GM21717 (cell line): ENCODE measurements around the gene ACTA1.
"Not testable (repeated sequence)": the region's sequence is repeated elsewhere in the genome, so short reads cannot be mapped to it uniquely, and the experiment has no call there.

Source experiments
- ATAC-seq: cut with Tn5 transposase; IDR thresholded peaks from one replicate; pipeline ENCODE4 v1.9.1; 2021; ENCODE audit warnings: mild to moderate bottlenecking, moderate library complexity; ENCODE audit not compliant: unreplicated experiment

Gene ACTA1

DNA sequence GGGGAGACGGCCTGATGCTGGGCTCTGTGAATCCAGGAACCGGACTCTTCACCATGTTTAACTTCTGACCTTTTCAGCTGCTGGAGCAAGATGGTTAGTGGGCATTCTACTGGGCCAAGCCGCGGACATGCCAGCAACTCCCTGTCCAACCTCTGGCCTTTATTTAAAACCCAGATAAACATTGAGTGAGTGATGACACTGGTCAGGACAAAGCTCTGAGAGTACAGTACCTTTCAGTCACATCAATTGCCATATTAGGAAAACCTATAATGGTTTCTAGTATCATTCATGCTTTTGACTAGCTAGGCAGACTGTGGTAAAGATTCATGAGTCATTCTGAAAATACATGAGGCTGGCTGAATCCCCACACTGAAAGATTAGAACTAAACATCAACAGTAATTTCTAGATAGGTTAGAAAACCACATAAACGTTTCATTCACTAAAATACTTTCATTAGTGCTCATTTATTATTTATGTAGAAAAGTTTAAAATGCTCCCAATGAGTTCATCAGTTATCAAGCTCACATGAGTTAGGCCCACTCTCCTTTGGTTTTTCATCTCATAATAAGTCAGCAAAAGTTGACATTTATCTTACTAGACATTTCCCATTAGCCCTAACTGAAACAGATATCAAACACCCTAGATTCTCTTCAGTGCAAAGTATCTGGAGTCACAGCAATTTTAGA lies 7.1 kb upstream of the ACTA1 start:
- peak; percentile 95 for ATAC-seq

DNA sequence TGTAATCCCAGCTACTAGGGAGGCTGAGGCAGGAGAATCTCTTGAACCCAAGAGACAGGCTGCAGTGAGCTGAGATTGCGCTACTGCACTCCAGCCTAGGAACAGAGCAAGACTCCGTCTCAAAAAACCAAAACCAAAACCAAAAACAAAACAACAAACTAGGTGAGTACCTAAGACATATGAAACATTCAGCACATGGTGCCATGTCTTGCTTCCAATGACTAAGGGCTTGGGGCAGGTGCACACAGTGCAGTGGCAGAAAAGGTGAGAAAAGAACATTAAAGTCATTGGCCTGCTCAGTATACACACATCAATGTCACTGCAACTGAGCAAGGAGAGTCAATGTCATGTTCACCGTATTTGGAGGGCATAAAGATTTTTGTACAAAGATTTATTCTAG lies 4.1 kb upstream of the ACTA1 start:
- no peak for ATAC-seq

DNA sequence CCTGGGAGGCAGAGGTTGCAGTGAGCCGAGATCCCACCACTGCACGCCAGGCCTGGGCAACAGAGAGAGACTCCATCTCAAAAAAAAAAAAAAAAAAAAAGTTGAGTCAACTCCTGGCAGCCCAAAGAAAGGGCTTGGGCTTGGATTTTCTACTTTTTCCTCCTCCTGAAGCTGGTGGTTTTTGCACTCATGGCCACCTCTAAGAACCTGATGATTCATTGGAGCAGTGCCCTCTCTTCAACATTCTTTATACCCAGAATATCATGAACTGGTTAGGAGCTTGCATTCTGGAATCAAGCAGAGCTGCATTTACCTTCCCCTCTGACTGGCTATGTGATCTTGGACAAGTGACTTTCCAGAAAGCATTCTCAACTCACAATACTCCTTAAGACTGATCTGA lies 3.5 kb upstream of the ACTA1 start:
- ATAC-seq: no peak

DNA sequence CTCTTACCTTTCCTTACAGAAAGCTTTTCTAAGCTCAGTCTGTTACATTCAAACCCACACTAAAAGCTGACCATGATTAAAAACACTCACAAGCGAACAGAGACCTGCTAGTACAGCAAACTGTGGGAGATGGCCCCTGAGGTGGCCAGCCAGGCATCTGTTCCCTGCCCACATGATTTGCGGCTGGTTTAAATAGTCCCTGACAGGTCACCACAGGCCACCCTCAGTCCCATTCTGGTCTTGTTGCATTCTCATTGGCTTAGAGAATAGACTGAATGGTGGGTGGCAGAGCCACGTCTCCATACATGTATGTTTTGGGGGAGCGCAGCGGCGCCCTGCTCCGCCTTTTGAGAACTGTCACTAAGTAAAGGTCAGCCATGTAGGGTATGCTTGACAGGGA lies 2.3 kb upstream of the ACTA1 start:
- ATAC-seq: no peak

DNA sequence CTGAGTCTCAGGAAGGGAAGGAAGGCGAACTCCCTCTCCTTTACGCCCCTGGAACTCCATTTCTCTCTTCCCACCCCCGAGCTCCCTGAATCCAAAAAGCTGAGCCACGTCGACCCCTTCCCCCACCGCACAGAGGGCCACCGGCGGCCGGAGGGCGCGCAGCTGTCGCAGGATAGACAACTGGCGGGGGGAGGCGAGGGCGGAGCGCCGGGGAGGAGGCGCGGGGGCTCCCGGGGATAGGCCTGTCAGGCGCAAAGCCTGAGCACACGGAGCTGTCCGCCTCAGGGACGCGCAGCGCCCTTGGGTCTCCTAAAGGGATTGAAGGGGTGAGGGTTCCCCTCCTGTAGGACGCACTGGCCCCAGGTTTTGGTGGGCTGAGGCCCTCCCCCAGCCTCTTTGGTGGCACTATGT lies 752 bp upstream of the ACTA1 start:
- ATAC-seq: no peak

DNA sequence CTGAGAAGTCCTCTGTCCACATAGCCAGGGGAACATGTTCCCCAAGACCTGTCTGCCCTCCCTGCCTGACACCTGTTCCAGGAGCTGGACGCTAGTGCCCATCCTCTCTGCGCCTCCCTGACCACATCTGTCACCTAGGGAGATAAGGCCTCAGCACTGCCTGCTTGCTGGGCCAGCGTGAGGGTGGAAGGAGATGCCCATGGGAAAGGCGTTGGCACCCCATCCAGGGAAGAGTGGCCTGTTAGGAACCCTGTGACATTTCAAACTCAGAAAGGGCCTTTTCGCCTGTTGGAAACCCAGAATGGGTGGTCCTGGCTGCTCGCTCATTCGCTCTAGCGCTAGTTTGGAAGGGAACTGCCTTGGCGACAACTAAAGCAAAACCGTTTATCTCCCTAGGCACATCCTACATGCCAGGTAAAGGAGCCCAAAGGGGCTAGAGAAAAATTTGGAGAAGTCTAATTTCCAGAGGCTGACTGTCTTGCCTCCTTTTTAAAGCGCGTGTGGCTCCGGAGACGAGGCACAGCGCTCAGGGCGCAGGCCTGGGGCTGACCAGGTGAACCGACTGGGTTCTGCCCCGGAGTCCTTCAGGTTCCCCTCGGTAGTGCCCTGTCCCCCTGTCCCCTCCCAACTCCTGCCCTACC lies 410 bp downstream of the ACTA1 start:
- ATAC-seq: no peak

DNA sequence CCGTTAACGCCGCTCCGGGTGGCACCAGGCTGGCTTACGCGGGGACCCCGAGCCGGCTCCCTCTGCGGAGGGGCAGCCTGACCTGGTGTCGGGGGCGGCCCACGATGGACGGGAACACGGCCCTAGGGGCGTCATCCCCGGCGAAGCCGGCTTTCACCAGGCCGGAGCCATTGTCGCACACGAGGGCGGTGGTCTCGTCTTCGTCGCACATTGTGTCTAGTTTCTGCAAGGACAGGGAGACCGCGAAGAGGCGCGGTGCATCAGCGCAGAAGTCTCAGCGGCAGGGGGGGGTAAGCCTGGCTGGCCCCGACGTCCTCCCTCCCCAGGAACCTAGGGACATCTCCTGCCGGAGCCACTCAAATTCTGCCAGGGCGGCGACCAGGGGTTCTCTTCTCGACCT lies 989 bp downstream of the ACTA1 start:
- no peak for ATAC-seq

DNA sequence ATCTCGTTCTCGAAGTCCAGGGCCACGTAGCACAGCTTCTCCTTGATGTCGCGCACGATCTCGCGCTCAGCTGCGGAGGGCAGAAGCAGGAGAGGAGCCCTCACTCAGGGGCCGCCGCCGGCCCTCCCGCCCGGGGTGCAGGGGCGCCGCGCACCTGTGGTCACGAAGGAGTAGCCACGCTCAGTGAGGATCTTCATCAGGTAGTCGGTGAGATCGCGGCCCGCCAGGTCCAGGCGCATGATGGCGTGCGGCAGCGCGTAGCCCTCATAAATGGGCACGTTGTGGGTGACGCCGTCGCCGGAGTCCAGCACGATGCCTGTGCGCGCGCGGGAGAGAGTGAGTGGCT lies 1.8 kb downstream of the ACTA1 start:
- ATAC-seq: no peak

DNA sequence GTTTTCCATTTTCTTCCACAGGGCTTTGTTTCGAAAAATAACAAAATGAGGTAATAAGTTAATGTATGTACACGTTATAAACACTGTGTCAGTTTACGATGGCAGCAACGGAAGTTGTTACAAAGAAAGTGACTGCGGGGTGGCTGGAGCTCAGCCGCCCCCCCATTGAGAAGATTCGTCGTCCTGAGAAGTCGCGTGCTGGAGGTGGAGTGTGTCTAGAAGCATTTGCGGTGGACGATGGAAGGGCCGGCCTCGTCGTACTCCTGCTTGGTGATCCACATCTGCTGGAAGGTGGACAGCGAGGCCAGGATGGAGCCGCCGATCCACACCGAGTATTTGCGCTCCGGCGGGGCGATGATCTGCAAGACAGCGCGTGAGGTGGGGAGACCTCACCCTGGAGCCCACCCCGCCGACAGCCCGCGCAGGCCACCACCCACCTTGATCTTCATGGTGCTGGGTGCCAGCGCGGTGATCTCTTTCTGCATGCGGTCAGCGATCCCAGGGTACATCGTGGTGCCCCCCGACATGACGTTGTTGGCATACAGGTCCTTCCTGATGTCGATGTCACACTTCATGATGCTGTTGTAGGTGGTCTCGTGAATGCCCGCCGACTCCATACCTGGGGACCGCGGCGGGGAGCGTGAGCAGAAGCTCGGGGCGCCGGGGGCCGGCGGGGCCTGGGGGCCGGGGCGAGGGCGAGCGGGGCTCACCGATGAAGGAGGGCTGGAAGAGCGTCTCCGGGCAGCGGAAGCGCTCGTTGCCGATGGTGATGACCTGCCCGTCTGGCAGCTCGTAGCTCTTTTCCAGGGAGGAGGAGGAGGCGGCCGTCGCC lies 2.4 kb downstream of the ACTA1 start:
- no peak for ATAC-seq

DNA sequence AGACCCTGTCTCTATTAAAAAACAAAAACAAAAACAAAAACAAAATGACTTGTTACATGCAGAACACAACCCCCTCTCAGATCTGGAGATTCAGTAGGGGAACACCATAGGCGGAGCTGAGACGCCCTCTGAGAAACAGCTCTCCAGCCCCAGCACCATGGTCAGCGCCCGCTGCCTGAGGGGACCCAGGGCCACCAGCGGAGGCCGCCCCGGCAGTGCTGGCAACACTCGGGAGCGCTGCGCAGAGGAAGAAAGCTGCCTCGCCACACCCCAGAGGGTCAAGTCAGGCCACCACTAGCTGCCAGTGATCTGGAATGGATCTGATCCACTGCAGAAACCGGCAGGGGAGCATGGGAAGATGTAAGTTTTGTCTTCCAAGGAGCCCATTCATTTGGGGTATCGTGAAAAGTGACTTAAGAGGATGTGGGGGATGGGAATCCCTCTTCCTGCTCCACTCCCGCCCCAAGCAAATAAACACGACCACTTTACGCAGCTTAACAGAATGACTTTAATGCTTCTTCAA lies 3.1 kb downstream of the ACTA1 start:
- ATAC-seq: no peak

DNA sequence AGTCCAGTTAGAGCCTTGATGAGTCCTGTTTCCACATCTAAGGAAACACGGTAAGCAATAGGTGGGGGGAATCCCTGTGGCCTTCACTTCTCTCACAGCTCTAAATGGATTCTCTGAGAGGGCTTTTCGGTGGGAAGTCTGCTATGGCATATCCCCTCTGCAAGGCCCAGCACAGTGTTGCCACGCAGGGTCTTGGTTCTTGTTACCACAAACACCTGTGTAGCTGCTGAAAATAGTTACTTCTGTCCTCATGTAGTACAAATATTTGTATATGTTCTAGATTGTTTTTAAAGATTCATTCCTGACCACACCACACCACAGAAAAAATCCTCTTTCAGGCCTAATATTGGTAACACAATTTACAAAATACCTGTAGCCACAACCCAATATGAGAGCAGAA lies 5.6 kb downstream of the ACTA1 start:
- no peak for ATAC-seq

DNA sequence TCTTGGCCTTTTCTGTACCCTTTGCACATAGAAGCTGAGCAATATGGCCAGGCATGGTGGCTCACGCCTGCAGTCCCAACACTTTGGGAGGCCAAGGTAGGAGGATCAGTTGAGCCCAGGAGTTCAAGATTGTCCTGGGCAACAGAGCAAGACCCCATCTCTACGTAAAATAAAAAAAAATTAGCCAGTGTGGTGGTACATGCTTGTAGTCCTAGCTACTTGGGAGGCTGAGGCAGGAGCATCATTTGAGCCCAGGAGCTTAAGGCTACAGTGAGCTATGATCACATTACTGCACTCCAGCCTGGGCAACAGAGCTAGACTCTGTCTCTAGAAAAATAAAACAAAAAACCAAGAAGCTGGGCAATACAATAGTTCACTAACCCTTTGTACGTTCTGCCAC lies 6.3 kb downstream of the ACTA1 start:
- ATAC-seq: no peak

DNA sequence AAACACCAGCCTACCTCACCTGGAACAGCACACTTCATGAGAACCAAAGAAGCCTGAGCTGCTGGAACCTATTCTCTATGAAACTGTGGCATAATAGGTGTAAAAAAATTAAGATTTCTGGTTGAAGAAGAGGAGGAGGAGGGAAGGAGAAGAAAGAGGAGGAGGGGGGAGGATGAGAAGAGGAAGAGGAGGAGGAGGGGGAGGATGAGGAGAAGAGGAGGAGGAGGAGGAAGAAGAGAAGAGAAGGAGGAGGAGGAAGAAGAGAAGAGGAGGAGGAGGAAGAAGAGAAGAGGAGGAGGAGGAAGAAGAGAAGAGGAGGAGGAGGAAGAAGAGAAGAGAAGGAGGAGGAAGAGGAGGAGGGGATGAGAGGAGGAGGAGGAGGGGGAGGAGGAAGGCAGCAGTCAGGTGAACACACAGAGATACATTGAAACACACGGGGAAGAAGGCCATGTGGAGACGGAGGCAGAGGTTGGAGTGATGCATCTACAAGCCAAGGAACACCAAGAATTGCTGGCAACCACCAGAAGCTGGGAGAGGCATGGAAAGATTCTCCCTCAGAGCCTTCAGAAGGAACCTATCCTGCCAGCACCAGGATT lies 8.2 kb downstream of the ACTA1 start:
- ATAC-seq: no peak

DNA sequence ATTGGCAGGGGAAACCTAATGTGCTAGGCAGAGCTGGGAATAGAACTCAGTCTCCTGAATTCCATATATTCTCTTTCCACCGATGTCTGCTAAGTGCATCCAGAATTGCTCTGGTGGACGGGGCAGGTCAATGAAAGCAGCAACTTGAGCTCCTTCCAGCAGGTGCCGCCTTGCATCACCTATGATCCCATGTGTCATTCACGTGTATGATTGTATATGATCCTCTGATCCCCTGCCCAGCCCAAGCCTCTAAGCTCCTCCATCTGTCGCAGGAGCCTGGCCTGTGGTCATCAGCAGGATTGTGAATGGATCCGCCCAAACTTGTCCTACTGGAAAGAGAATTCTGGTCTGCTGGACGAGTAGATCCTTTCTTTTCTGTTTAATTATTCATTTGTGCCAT lies 13.1 kb downstream of the ACTA1 start:
- ATAC-seq: no peak

DNA sequence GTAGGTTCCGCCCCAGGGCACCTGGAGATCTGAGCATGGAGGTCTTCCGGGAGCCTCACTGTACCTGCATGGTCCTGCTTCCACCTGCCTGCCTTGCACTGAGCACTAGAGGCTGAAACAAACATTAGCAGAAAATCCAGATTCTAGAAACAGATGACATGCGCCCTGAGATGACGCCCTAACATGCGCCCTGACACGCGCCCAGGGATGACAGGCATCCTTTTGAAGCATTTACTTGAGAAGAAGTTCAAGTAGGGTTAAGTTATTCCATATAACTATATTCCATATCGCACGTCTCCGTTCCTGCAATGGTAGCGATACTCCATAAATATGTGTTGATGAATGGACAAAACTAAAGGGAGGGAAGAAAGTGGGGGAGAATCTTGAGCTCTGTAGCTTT lies 13.7 kb downstream of the ACTA1 start:
- no peak for ATAC-seq

DNA sequence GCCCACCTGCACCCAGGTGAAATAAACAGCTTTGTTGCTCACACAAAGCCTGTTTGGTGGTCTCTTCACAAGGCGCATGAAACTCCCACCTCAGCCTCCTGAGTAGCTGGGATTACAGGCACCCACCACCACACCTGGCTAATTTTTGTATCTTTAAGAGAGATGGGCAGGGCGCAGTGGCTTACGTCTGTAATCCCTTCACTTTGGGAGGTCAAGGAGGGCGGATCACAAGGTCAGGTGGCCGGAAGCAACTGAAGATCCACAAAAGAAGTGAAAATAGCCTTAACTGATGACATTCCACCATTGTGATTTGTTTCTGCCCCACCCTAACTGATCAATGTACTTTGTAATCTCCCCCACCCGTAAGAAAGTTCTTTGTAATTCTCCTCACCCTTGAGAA lies 15.3 kb downstream of the ACTA1 start:
- not testable (repeated sequence) for ATAC-seq

DNA sequence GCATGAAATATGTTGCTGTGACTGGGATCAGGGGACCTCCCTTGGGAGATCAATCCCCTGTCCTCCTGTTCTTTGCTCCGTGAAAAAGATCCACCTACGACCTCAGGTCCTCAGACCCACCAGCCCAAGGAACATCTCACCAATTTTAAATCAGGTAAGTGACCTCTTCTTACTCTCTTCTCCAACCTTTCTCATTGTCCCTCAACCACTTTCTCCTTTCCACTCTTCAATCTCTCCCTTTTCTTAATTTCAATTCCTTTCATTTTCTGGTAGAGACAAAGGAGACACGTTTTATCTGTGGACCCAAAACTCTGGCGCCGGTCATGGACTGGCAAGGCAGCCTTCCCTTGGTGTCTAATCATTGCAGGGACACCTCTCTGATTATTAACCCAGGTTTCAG lies 21.1 kb downstream of the ACTA1 start:
- not testable (repeated sequence) for ATAC-seq

DNA sequence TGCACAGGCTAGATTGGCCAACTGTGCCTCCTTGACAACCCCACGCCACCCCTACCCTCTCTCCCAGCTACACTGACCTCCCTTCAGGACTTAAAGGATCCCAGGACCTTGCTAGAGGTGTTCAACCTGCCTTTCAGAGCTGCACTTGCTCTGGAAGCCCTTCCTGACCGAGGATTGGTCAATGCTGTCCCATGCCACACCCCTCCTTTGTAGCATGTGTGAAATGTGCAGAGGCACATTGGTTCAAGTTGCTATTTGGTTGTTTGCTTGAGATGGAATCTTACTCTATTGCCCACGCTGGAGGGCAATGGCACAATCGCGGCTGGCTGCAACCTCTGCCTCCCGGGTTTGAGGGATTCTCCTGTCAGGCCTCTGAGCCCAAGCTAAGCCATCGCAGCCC lies 21.8 kb downstream of the ACTA1 start:
- ATAC-seq: no peak

DNA sequence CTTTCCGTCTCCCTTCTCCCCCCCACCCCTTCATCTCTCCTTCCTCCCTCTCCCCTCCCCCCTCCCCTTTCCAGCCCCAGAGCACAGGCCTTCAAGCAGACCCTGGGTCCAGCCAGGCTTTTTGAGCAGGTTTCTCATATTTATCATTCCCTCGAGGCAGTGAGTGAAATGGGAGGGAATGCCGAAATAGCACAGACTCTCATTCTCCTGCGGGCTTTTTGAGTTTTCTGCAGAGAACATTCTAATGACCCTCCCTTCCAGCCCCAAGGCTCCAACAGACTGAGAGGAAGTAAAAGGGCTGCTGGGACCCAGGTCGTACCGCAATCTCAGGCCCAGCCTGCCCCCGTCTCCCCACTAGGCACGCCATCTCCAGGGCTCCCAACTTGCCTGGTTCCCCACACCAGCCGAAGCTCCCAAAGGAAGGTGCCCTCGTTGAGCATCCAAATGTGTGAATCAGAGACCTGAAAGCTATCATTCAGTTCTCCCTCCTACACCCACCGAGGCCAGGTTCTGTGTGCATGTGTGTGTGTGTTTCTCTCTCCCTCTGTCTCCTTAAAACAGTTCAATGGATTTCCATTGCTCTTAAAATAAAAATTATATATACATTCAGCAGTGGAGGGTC lies 22.3 kb downstream of the ACTA1 start:
- no peak for ATAC-seq

DNA sequence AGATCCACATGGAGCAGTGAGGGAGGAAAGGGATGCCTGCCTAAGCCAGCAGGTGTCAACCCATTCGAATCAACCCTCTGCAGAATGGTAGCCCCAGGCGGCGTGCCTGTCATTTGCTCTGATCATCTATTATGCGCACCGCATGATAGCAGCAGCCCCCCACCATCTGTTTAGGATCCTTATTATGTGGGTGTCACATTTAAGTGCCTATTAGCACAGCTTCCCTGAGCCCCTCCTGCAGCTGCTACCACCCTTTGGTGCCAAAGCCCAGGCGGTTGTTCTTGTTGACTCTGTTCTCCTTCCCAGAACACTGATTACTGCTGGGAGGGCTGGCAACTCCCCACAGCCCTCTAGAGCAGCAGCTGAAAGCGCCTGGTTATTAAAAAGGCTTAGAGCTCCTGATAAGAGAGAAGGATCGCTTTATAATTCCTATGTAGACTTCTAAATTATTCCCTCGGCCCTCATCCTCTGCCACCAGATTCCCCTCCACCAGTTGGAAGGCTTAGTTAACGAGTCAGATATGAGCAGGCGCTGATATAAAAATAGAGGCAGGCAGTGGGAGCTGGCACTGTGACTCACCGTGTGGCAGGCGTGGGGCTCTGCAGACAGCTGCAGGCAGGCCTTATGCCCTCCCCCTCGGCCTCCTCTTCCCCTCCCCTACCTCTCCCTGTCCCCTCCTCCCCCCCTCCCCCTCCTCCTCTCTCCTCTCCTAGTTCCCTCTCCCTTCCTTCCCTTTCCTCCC lies 23.0 kb downstream of the ACTA1 start:
- ATAC-seq: no peak

DNA sequence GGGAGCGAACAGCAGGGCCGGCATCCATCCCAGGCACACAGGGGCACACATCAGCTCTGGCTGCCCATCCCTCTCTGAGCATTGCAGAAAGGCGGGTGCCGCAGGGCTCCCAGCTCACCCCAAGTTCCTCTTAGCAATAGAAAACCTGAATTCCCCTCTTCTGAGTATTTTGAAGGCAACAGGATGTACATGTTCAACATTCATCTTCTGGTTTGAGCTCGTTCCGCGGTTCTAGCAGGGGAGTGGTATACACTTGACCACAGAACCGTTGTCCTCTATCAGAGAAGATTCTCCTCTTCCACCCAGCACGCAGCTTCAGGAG lies 23.6 kb downstream of the ACTA1 start:
- ATAC-seq: no peak
